Ectodermal cell (in vitro differentiated cells): Measurements from ENCODE around the gene INSYN2B.
"Not testable (repeated sequence)": the region's sequence is repeated elsewhere in the genome, so short reads cannot be mapped to it uniquely, and the experiment has no call there.

Source experiments
- H3K27ac ChIP-seq: 2 replicates; pipeline ENCODE4 v1.7.0; 2013; ENCODE audit warnings: mild to moderate bottlenecking, low read depth, low read length; ENCODE audit not compliant: insufficient read depth, poor library complexity, severe bottlenecking
- H3K27me3 ChIP-seq: 2 replicates; pipeline ENCODE4 v1.7.0; 2013; ENCODE audit warnings: mild to moderate bottlenecking, low read length; ENCODE audit not compliant: insufficient read depth, control insufficient read depth, poor library complexity, severe bottlenecking
- H3K36me3 ChIP-seq: one replicate; pipeline ENCODE4 v1.7.0; 2013; ENCODE audit warnings: low read length; ENCODE audit not compliant: control insufficient read depth, insufficient read depth
- H3K4me1 ChIP-seq: one replicate; pipeline ENCODE4 v1.7.0; 2013; ENCODE audit warnings: low read length; ENCODE audit not compliant: control insufficient read depth, insufficient read depth
- H3K4me3 ChIP-seq: 2 replicates; pipeline ENCODE4 v1.7.0; 2013; ENCODE audit warnings: low read depth, low read length, control low read depth; ENCODE audit not compliant: insufficient read depth
- H3K9me3 ChIP-seq: 2 replicates; pipeline ENCODE4 v1.7.0; 2013; ENCODE audit warnings: mild to moderate bottlenecking, low read length, moderate library complexity; ENCODE audit not compliant: control insufficient read depth
- WGBS, 2 experiments: methylation state at CpG; one replicate each; pipeline ENCODE4 v1.1.7; 2013; ENCODE audit warnings: missing lambda C conversion rate in 2 of 2; 5-methylcytosine and 5-hydroxymethylcytosine counted together

Gene INSYN2B

GRCh38 chr5:169848271-169848670, 132.0 kb downstream of the INSYN2B start:
- no peaks in the 10 kb centered on the region for H3K9me3 ChIP-seq
- H3K36me3 ChIP-seq: no peaks in the 10 kb centered on the region
- H3K27ac ChIP-seq: no peak overlapping the region
- WGBS, 2 experiments: 89 to 94% methylated on average over 3 of the region's 3 CpGs
- H3K27me3 ChIP-seq: no peaks in the 10 kb centered on the region
- H3K4me3 ChIP-seq: no peak overlapping the region
- no peaks in the 10 kb centered on the region for H3K4me1 ChIP-seq

DNA sequence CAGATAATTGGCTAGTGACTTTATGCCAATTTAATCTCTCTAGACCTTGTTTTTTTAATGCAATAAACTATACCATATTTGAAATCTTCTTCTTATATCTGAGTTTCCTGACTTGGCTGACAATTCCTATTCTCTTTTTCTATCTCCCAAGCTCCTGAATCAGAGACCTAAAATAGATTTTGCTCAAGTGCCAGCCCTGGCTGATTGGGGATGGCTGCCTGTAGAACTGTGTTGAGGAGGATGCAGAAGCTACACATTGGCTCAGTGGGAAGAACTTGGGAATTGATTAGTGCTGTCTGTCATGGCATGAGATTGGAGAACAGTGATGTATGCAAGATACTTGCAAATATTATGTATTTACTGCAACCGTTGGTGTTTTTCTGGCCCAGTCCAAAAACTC, 132.8 kb downstream of the INSYN2B start:
- H3K27ac ChIP-seq: no peak overlapping the region
- H3K4me3 ChIP-seq: no peak overlapping the region
- 86 to 100% methylated on average over 1 of the region's 1 CpG for WGBS, 2 experiments
- no peaks in the 10 kb centered on the region for H3K27me3 ChIP-seq
- no peaks in the 10 kb centered on the region for H3K9me3 ChIP-seq
- no peaks in the 10 kb centered on the region for H3K36me3 ChIP-seq
- H3K4me1 ChIP-seq: no peaks in the 10 kb centered on the region

- H3K27me3 ChIP-seq: no peaks in the 10 kb centered on the region
- no peaks in the 10 kb centered on the region for H3K36me3 ChIP-seq
- no peak overlapping the region for H3K27ac ChIP-seq
- H3K9me3 ChIP-seq: no peaks in the 10 kb centered on the region
- no peak overlapping the region for H3K4me3 ChIP-seq
- no peaks in the 10 kb centered on the region for H3K4me1 ChIP-seq
Measured at GRCh38 chr5:169842699-169843098, 137.6 kb downstream of the INSYN2B start.

GRCh38 chr5:169840405-169840804, 139.9 kb downstream of the INSYN2B start:
- no peak overlapping the region for H3K27ac ChIP-seq
- no peaks in the 10 kb centered on the region for H3K36me3 ChIP-seq
- H3K9me3 ChIP-seq: no peaks in the 10 kb centered on the region
- H3K27me3 ChIP-seq: no peaks in the 10 kb centered on the region
- 97 to 98% methylated on average over 3 of the region's 3 CpGs for WGBS, 2 experiments
- H3K4me3 ChIP-seq: no peak overlapping the region
- H3K4me1 ChIP-seq: no peaks in the 10 kb centered on the region

- no peak overlapping the region for H3K27ac ChIP-seq
- no peaks in the 10 kb centered on the region for H3K9me3 ChIP-seq
- H3K36me3 ChIP-seq: no peaks in the 10 kb centered on the region
- no peaks in the 10 kb centered on the region for H3K27me3 ChIP-seq
- no peaks in the 10 kb centered on the region for H3K4me1 ChIP-seq
- 79% methylated on average over 3 of the region's 3 CpGs for WGBS, 2 experiments
- no peak overlapping the region for H3K4me3 ChIP-seq
Measured at GRCh38 chr5:169838688-169839087, 141.6 kb downstream of the INSYN2B start.

- Histone ChIP-seq H3K27ac (no peak overlapping the region), H3K36me3 (no peaks in the 10 kb centered on the region), H3K4me3 (no peak overlapping the region), H3K27me3 (no peaks in the 10 kb centered on the region), H3K4me1 (no peaks in the 10 kb centered on the region), H3K9me3 (no peaks in the 10 kb centered on the region)
Measured at GRCh38 chr5:169837686-169838085, 142.6 kb downstream of the INSYN2B start.

GRCh38 chr5:169836835-169837536, 143.3 kb downstream of the INSYN2B start:
- Histone ChIP-seq H3K9me3 (no peaks in the 10 kb centered on the region), H3K4me1 (no peaks in the 10 kb centered on the region), H3K27ac (no peak overlapping the region), H3K27me3 (no peaks in the 10 kb centered on the region), H3K4me3 (no peak overlapping the region), H3K36me3 (no peaks in the 10 kb centered on the region)
- WGBS, 2 experiments: 72 to 76% methylated on average over 3 of the region's 3 CpGs

DNA sequence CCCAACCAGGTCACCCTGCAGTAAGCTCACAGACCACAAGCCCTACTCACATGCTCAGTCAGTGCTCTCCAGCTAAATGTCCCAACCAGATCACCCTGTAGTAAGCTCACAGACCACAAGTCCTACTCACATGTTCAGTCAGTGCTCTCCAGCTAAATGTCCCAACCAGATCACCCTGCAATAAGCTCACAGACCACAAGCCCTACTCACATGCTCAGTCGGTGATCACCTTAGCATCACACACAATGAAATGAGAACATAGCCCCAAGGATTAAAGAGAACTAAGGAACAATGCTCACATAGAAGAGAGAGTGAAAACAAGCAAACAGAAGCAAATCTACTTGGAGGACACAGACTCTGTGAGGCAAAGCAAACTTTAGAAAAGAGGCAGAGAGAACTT, 145.8 kb downstream of the INSYN2B start:
- not testable (repeated sequence) for H3K36me3 ChIP-seq, H3K9me3 ChIP-seq, H3K27me3 ChIP-seq, H3K4me1 ChIP-seq, H3K4me3 ChIP-seq, H3K27ac ChIP-seq
- WGBS, 2 experiments: 75 to 88% methylated on average over 1 of the region's 1 CpG

GRCh38 chr5:169833681-169834292, 146.5 kb downstream of the INSYN2B start:
- not testable (repeated sequence) for H3K4me3 ChIP-seq, H3K27me3 ChIP-seq
- WGBS, 2 experiments: 95 to 96% methylated on average over 2 of the region's 2 CpGs

DNA sequence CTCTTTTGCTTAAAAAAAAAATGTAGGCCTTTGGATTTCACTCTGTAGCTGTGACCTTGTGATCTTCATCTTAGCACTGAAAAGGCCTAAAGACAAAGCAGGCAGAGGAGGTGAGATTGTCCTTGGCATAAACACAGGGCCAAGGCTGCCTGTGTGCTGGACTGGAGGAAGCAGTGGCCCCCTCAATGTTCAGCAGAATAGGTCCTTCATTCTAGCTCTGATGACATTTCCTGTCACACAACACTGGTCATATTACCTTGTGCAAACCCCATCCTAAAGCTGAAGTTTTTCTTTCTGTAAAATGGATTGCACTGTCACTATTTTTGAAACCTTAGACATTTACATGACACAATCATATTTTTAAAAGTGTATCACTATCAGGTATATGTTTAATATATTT, 147.4 kb downstream of the INSYN2B start:
- H3K27ac ChIP-seq: no peak overlapping the region

More at GRCh38 chr5:169833681-169834292, 146.5 kb downstream of the INSYN2B start:
- not testable (repeated sequence) for H3K4me1 ChIP-seq, H3K36me3 ChIP-seq, H3K27ac ChIP-seq, H3K9me3 ChIP-seq

More for the DNA sequence above, 147.4 kb downstream of the INSYN2B start:
- no peaks in the 10 kb centered on the region for H3K4me1 ChIP-seq
- H3K4me3 ChIP-seq: no peak overlapping the region
- H3K9me3 ChIP-seq: no peaks in the 10 kb centered on the region
- H3K36me3 ChIP-seq: no peaks in the 10 kb centered on the region
- H3K27me3 ChIP-seq: no peaks in the 10 kb centered on the region
